ENCODE data around the gene PSMC3. TPM values are rescaled to one million over a fixed set of nuclear protein-coding genes. Genes with fewer than 3 reads are reported as not detected.

PSMC3 gene
- total RNA-seq, 1 donor from 2014 or later: 34.8 TPM

DNA sequence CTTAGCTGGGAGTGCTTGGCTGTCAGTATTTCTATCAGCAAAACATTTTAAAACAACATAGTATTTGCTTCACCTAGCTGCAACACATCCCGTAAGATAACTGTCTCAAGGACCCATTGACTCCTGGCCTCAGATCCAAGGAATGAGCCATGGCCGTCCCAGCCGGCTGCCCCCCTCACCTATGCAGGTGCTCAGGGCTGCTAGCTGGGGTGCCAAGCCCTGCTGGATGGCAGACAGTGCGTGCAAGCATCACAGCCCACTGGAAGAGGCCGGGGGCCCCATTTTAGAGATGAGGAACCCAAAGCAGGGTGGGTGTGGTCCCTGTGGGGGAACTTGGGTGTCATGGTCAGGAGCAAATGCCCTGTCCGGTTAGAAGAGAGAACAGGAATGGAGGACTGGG lies 8.5 kb downstream of the PSMC3 start:
- H3K36me3 ChIP-seq: peaks cover 65 to 82% of the 10 kb centered on the region in 2 donors
- no peaks in the 10 kb centered on the region for H3K9me3 ChIP-seq
- DNase-seq (ENCODE audit: low spot score in 2 of 2): no peak
- no peak overlapping the region for H3K4me3 ChIP-seq
- H3K27me3 ChIP-seq: no peaks in the 10 kb centered on the region
- intact Hi-C loops (cut with DNase I): loop anchor here (10.0 kb wide), 2 partner anchors 503 to 1573 kb away; partner anchors contain the start of genes CRY2 and LRP4
- H3K27ac ChIP-seq: peak overlapping the region; percentile 4 to 22
- peaks cover 11 to 26% of the 10 kb centered on the region in 2 donors for H3K4me1 ChIP-seq
- TF ChIP-seq, protein P1, sequence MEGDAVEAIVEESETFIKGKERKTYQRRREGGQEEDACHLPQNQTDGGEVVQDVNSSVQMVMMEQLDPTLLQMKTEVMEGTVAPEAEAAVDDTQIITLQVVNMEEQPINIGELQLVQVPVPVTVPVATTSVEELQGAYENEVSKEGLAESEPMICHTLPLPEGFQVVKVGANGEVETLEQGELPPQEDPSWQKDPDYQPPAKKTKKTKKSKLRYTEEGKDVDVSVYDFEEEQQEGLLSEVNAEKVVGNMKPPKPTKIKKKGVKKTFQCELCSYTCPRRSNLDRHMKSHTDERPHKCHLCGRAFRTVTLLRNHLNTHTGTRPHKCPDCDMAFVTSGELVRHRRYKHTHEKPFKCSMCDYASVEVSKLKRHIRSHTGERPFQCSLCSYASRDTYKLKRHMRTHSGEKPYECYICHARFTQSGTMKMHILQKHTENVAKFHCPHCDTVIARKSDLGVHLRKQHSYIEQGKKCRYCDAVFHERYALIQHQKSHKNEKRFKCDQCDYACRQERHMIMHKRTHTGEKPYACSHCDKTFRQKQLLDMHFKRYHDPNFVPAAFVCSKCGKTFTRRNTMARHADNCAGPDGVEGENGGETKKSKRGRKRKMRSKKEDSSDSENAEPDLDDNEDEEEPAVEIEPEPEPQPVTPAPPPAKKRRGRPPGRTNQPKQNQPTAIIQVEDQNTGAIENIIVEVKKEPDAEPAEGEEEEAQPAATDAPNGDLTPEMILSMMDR (IDR thresholded peaks at IDR 0.05): no peak

DNA sequence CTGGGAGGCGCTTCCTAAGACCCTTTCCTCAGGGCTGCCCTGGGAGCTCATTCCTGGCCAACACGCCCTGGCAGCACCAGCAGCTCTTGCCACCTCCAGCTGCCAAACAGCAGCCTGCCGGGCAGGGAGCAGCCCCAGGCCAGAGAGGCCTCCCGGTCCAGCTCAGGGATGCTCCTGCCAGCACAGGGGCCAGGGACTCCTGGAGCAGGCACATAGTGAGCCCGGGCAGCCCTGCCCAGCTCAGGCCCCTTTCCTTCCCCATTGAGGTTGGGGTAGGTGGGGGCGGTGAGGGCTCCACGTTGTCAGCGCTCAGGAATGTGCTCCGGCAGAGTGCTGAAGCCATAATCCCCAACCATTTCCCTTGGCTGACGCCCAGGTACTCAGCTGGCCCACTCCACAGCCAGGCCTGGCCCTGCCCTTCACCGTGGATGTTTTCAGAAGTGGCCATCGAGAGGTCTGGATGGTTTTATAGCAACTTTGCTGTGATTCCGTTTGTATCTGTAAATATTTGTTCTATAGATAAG lies 10.2 kb downstream of the PSMC3 start:
- TF ChIP-seq, protein P1 (IDR thresholded peaks at IDR 0.05): no peak
- peaks cover 64 to 79% of the 10 kb centered on the region in 2 donors for H3K36me3 ChIP-seq
- intact Hi-C loops (cut with DNase I): loop anchor here (1.0 to 10.0 kb wide), 3 partner anchors 10 to 1571 kb away; partner anchors contain the start of genes CRY2, LRP4 and PSMC3
- peak; percentile 60 to 95 for DNase-seq (ENCODE audit: low spot score in 2 of 2)
- no peaks in the 10 kb centered on the region for H3K27me3 ChIP-seq
- peak overlapping the region in 1 of 2 donors; percentile 12 for H3K4me3 ChIP-seq
- H3K9me3 ChIP-seq: no peaks in the 10 kb centered on the region
- peak overlapping the region; percentile 85 to 91 for H3K27ac ChIP-seq
- peaks cover 11 to 31% of the 10 kb centered on the region in 2 donors for H3K4me1 ChIP-seq

DNA sequence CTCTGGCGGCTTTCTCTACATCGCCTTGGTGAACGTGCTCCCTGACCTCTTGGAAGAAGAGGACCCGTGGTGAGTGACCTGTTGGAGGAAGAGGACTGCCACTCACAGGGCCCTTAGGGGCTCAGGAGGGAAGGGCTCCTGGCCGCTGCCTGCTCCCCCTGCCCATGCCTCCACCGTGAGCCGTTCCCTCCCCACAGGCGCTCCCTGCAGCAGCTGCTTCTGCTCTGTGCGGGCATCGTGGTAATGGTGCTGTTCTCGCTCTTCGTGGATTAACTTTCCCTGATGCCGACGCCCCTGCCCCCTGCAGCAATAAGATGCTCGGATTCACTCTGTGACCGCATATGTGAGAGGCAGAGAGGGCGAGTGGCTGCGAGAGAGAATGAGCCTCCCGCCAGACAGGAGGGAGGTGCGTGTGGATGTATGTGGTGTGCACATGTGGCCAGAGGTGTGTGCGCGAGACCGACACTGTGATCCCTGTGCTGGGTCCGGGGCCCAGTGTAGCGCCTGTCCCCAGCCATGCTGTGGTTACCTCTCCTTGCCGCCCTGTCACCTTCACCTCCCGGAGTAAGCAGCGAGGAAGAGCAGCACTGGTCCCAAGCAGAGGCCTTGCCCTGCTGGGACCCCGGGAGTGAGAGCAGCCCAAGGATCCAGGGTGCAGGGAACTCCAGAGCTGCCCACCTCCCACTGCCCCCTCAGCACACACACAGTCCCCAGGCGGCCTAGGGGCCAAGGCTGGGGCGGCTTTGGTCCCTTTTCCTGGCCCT lies 11.0 kb downstream of the PSMC3 start:
- DNase-seq (ENCODE audit: low spot score in 2 of 2): no peak
- intact Hi-C loops (cut with DNase I): loop anchor here (10.0 kb wide), 2 partner anchors 500 to 1570 kb away; partner anchors contain the start of genes CRY2 and LRP4
- Histone ChIP-seq H3K4me3 (peak overlapping the region in 1 of 2 donors; percentile 12), H3K36me3 (peaks cover 64 to 75% of the 10 kb centered on the region in 2 donors), H3K9me3 (no peaks in the 10 kb centered on the region), H3K27me3 (no peaks in the 10 kb centered on the region), H3K4me1 (peaks cover 11 to 37% of the 10 kb centered on the region in 2 donors), H3K27ac (peak overlapping the region; percentile 85 to 91)
- TF ChIP-seq, protein P1 (IDR thresholded peaks at IDR 0.05): no peak

DNA sequence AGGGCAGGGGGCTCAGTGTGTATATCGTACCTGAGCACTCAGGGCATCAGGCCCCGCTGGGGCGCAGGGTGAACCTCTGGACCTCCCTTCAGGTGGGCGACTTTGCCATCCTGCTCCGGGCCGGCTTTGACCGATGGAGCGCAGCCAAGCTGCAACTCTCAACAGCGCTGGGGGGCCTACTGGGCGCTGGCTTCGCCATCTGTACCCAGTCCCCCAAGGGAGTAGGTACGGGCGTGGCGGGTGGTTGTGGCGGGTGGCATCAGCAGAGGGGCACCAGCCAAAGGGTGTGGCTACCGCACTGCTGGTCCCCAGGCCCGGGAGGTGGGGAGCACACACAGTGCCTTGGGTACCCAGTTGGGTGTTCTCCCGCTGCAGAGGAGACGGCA lies 11.6 kb downstream of the PSMC3 start:
- no peaks in the 10 kb centered on the region for H3K9me3 ChIP-seq
- no peak overlapping the region for H3K4me3 ChIP-seq
- H3K27me3 ChIP-seq: no peaks in the 10 kb centered on the region
- no peak for DNase-seq (ENCODE audit: low spot score in 2 of 2)
- peak overlapping the region; percentile 85 to 91 for H3K27ac ChIP-seq
- TF ChIP-seq, protein P1 (IDR thresholded peaks at IDR 0.05): no peak
- H3K36me3 ChIP-seq: peaks cover 58 to 70% of the 10 kb centered on the region in 2 donors
- intact Hi-C loops (cut with DNase I): loop anchor here (10.0 kb wide), 2 partner anchors 500 to 1570 kb away; partner anchors contain the start of genes CRY2 and LRP4
- H3K4me1 ChIP-seq: peaks cover 17 to 43% of the 10 kb centered on the region in 2 donors

DNA sequence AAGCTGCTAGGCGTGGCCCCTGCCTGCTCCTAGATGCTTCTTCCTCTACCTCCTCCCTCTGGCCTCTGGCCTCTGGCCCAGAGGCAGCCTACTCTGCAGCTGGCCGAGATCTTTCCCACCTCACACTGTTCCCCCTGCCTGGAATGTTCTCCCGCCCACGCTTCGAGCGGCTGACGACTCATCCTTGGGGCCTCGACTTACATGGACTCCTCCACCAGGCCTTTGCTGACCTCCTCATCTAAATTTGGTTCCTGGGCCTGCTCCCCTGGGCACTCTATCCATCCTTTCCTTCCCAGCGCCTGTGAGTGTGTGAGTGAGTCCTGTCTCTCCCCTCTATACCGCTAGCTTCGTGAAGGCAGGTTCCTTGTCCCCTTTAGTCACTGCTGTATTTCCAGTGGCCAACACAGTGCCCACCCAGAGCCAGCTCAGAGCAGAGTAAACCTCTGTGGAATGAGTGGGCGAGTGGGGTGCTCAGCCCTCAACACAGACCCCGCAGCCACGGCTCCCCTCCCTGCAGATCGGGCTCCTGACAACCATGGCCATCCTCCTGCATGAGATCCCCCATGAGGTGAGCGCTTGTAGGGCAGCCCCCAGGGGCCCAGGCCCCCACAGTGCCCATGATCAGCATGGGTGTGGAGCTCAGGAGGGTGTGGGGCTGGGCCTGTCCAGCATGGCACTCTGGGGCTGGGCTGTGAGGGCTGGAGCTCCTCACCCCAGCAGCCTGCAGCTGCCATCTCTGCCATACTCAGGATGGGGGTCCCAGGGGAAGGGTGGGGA lies 12.1 kb downstream of the PSMC3 start:
- TF ChIP-seq, protein P1 (IDR thresholded peaks at IDR 0.05): no peak
- no peak overlapping the region for H3K4me3 ChIP-seq
- intact Hi-C loops (cut with DNase I): loop anchor here (10.0 kb wide), 2 partner anchors 499 to 1569 kb away; partner anchors contain the start of genes CRY2 and LRP4
- DNase-seq (ENCODE audit: low spot score in 2 of 2): no peak
- H3K27ac ChIP-seq: peak overlapping the region; percentile 85 to 91
- H3K9me3 ChIP-seq: no peaks in the 10 kb centered on the region
- H3K27me3 ChIP-seq: no peaks in the 10 kb centered on the region
- H3K4me1 ChIP-seq: peaks cover 21 to 47% of the 10 kb centered on the region in 2 donors
- H3K36me3 ChIP-seq: peaks cover 54 to 64% of the 10 kb centered on the region in 2 donors
